Endodermal cell (in vitro differentiated cells): ENCODE measurements around the gene KRT38. TPM values are rescaled to one million over a fixed set of nuclear protein-coding genes. Genes with fewer than 3 reads are reported as not detected.

Experiments
- DNase-seq: peaks from one replicate; pipeline ENCODE4 v3.0.0-alpha.2; 2017
- H3K27ac ChIP-seq: 2 replicates; pipeline ENCODE4 v1.5.1; 2013; ENCODE audit warnings: mild to moderate bottlenecking, low read depth, low read length, moderate library complexity
- H3K27me3 ChIP-seq: 2 replicates; pipeline ENCODE4 v1.6.1; 2013; ENCODE audit warnings: mild to moderate bottlenecking, low read length, moderate library complexity; ENCODE audit not compliant: insufficient read depth, control insufficient read depth, poor library complexity, severe bottlenecking
- H3K36me3 ChIP-seq: 2 replicates; pipeline ENCODE4 v1.7.0; 2013; ENCODE audit warnings: mild to moderate bottlenecking, low read length, moderate library complexity; ENCODE audit not compliant: control insufficient read depth, insufficient read depth
- H3K4me1 ChIP-seq: one replicate; pipeline ENCODE4 v1.7.0; 2013; ENCODE audit warnings: low read length; ENCODE audit not compliant: control insufficient read depth, insufficient read depth
- H3K4me3 ChIP-seq: 2 replicates; pipeline ENCODE4 v1.5.1; 2013; ENCODE audit warnings: mild to moderate bottlenecking, low read length, moderate library complexity
- H3K9ac ChIP-seq: 2 replicates; pipeline ENCODE4 v1.6.1; 2013; ENCODE audit warnings: mild to moderate bottlenecking, low read length, moderate library complexity; ENCODE audit not compliant: poor library complexity, severe bottlenecking; ENCODE audit errors: extremely low read depth
- H3K9me3 ChIP-seq: 2 replicates; pipeline ENCODE4 v1.6.1; 2013; ENCODE audit warnings: mild to moderate bottlenecking, low read length, moderate library complexity; ENCODE audit not compliant: control insufficient read depth
- H3K27ac Mint-ChIP-seq: 2 replicates; pipeline ENCODE4 v1.8.0; 2020; ENCODE audit warnings: mixed read lengths
- H3K27me3 Mint-ChIP-seq: 2 replicates; pipeline ENCODE4 v1.8.0; 2021; ENCODE audit warnings: mild to moderate bottlenecking, mixed read lengths; ENCODE audit not compliant: insufficient read depth
- H3K36me3 Mint-ChIP-seq: 2 replicates; pipeline ENCODE4 v1.8.0; 2020; ENCODE audit warnings: low read depth, mixed read lengths
- H3K4me1 Mint-ChIP-seq: 2 replicates; pipeline ENCODE4 v1.8.0; 2020; ENCODE audit warnings: mixed read lengths
- H3K4me3 Mint-ChIP-seq: 2 replicates; pipeline ENCODE4 v1.8.0; 2020; ENCODE audit warnings: mild to moderate bottlenecking, moderate library complexity, mixed read lengths
- H3K9me3 Mint-ChIP-seq: 2 replicates; pipeline ENCODE4 v1.8.0; 2020; ENCODE audit warnings: mild to moderate bottlenecking, mixed read lengths
- CTCF ChIP-seq: fragments of 200-600 bp; sonication (generic); conservative IDR thresholded peaks from 2 replicates; pipeline ENCODE4 v1.5.0; 2021; ENCODE audit warnings: antibody characterized with exemption, mild to moderate bottlenecking
- WGBS, 2 experiments: methylation state at CpG; one replicate each; pipeline versions ENCODE4 v1.1.5 to v1.1.7; 2013; ENCODE audit warnings: missing lambda C conversion rate in 2 of 2, mixed read lengths in 1 of 2; ENCODE audit not compliant: insufficient coverage in 1 of 2, insufficient read length in 1 of 2; 5-methylcytosine and 5-hydroxymethylcytosine counted together
- total RNA-seq, 2 donors: library from RNA; stranded (reverse); fragmentation: NEBNext Ultra II Directional in 1 of 2; extraction: Animal tissue kit (Norgen Biotek cat#: 25700) in 1 of 2; gene quantifications; 2 replicates in 1 of 2; 3 replicates in 1 of 2; pipeline ENCODE4 v1.2.1, GENCODE V29; 2021

Gene KRT38
- total RNA-seq, 2 donors from 2014 or later: not detected

GRCh38 chr17:41449008-41449407, 8.2 kb upstream of the KRT38 start:
- TF ChIP-seq CTCF: no peak
- no peaks in the 10 kb centered on the region for H3K36me3 Mint-ChIP-seq
- no peaks in the 10 kb centered on the region for H3K4me1 Mint-ChIP-seq
- no peak overlapping the region for H3K27ac ChIP-seq
- H3K9me3 Mint-ChIP-seq: peaks cover 18% of the 10 kb centered on the region
- H3K27ac Mint-ChIP-seq: no peak overlapping the region
- H3K9ac ChIP-seq: no peak overlapping the region
- 88 to 92% methylated on average over 6 of the region's 6 CpGs for WGBS, 2 experiments
- H3K9me3 ChIP-seq: peaks cover 15% of the 10 kb centered on the region
- H3K4me1 ChIP-seq: no peaks in the 10 kb centered on the region
- H3K4me3 Mint-ChIP-seq: no peak overlapping the region
- no peaks in the 10 kb centered on the region for H3K36me3 ChIP-seq
- no peak for DNase-seq
- H3K4me3 ChIP-seq: no peak overlapping the region
- H3K27me3 Mint-ChIP-seq: peaks cover 19% of the 10 kb centered on the region
- H3K27me3 ChIP-seq: no peaks in the 10 kb centered on the region

GRCh38 chr17:41448506-41448905, 7.7 kb upstream of the KRT38 start:
- Mint-ChIP-seq H3K36me3 (no peaks in the 10 kb centered on the region), H3K27ac (no peak overlapping the region), H3K27me3 (peaks cover 15% of the 10 kb centered on the region), H3K9me3 (peaks cover 18% of the 10 kb centered on the region), H3K4me1 (no peaks in the 10 kb centered on the region), H3K4me3 (no peak overlapping the region)
- WGBS, 2 experiments: 74 to 100% methylated on average over 1 to 2 of the region's 2 CpGs
- no peaks in the 10 kb centered on the region for H3K36me3 ChIP-seq
- no peaks in the 10 kb centered on the region for H3K27me3 ChIP-seq
- H3K9ac ChIP-seq: no peak overlapping the region
- no peak for DNase-seq
- peaks cover 15% of the 10 kb centered on the region for H3K9me3 ChIP-seq
- TF ChIP-seq CTCF: no peak
- no peak overlapping the region for H3K27ac ChIP-seq
- H3K4me1 ChIP-seq: no peaks in the 10 kb centered on the region
- H3K4me3 ChIP-seq: no peak overlapping the region

- H3K27me3 Mint-ChIP-seq: peaks cover 14% of the 10 kb centered on the region
- no peaks in the 10 kb centered on the region for H3K4me1 Mint-ChIP-seq
- Histone ChIP-seq H3K4me3 (no peak overlapping the region), H3K9ac (no peak overlapping the region), H3K4me1 (no peaks in the 10 kb centered on the region), H3K27me3 (no peaks in the 10 kb centered on the region), H3K27ac (no peak overlapping the region), H3K36me3 (no peaks in the 10 kb centered on the region), H3K9me3 (peaks cover 10% of the 10 kb centered on the region)
- 66% methylated on average over 2 of the region's 2 CpGs; no CpG with 5 or more reads in 1 of the 2 experiments for WGBS, 2 experiments
- H3K9me3 Mint-ChIP-seq: peaks cover 12% of the 10 kb centered on the region
- no peak for TF ChIP-seq CTCF
- H3K36me3 Mint-ChIP-seq: no peaks in the 10 kb centered on the region
- no peak for DNase-seq
- H3K27ac Mint-ChIP-seq: no peak overlapping the region
- no peak overlapping the region for H3K4me3 Mint-ChIP-seq
These were observed 6.0 kb upstream of the KRT38 start for GRCh38 chr17:41446806-41447205.
